K562 (cell line): Measurements from ENCODE around the gene SAP30L.

Experiments
- BACH1 ChIP-seq: fragments of 200-800 bp; sonication (Bioruptor generic); IDR thresholded peaks from 2 replicates; pipeline ENCODE4 v1.6.1; 2016; ENCODE audit warnings: missing genetic modification characterization, missing compliant biosample characterization
- NFIC ChIP-seq: fragments of 450-650 bp; IDR thresholded peaks from 2 replicates; pipeline ENCODE4 v1.6.1; 2017; ENCODE audit warnings: mild to moderate bottlenecking, inconsistent platforms
- NFRKB ChIP-seq: fragments of 450-650 bp; IDR thresholded peaks from 2 replicates; pipeline ENCODE4 v1.6.1; 2016; ENCODE audit warnings: low read depth
- NR3C1 ChIP-seq: sonication (generic); formaldehyde crosslinking; IDR thresholded peaks from 2 replicates; pipeline ENCODE4 v1.8.1; 2022; ENCODE audit warnings: missing genetic modification reagents
- POLR2AphosphoS2 ChIP-seq: IDR thresholded peaks from 2 replicates; pipeline ENCODE4 v1.6.1; 2012; ENCODE audit warnings: low read length, improper control_type of control experiment
- POLR2AphosphoS5 ChIP-seq: IDR thresholded peaks from 2 replicates; pipeline ENCODE4 v1.6.1; 2011; ENCODE audit warnings: mild to moderate bottlenecking, low read depth, low read length, moderate library complexity; ENCODE audit not compliant: control insufficient read depth, insufficient read depth
- SIN3A ChIP-seq, 2 experiments: fragments of 150-350 bp in 1 of 2; IDR thresholded peaks; 2 replicates each; pipeline ENCODE4 v1.6.1; 2011 to 2016; ENCODE audit warnings: borderline replicate concordance in 2 of 2, low read depth in 2 of 2, low read length in 2 of 2, mild to moderate bottlenecking in 2 of 2, moderate library complexity in 2 of 2; ENCODE audit not compliant: control insufficient read depth in 1 of 2

- TF ChIP-seq NR3C1 (CRISPR knock-in tag) = no peak
- TF ChIP-seq BACH1 (tag) = no peak
- no peak for TF ChIP-seq POLR2AphosphoS5
- TF ChIP-seq POLR2AphosphoS2 = no peak
- TF ChIP-seq NFRKB = no peak
- TF ChIP-seq NFIC = no peak
- TF ChIP-seq SIN3A (IDR thresholded peaks at IDR 0.05; ENCODE audit: borderline replicate concordance in 2 of 2, control insufficient read depth in 1 of 2, low read depth in 2 of 2, low read length in 2 of 2) = no peak
Observed at GRCh38 chr5:154479160-154479943, 33.6 kb downstream of the SAP30L start.
